Left renal pelvis (tissue), 4 donors: ENCODE measurements around the gene CD4. TPM values are rescaled to one million over a fixed set of nuclear protein-coding genes. Genes with fewer than 3 reads are reported as not detected.

Experiments used
- DNase-seq, 4 donors: peaks; one replicate each; pipeline ENCODE4 v3.0.0-alpha.2; 2013; ENCODE audit warnings: low read depth in 4 of 4, low spot score in 3 of 4
- polyA plus RNA-seq, 4 donors: library from polyadenylated mRNA; unstranded; fragments of 120-200 nt; gene quantifications; one replicate each; pipeline ENCODE4 v1.2.1, GENCODE V29; 2013; ENCODE audit not compliant: insufficient read length in 4 of 4

CD4 gene
- polyA plus RNA-seq, 4 donors, result 18.7 to 31.0 (median 26.5) TPM

- DNase-seq, result peak; percentile 93 to 98 (median 96)
These were observed 25.1 kb upstream of the CD4 start for GRCh38 chr12:6764011-6764828.

- no peak for DNase-seq
These were observed 24.2 kb upstream of the CD4 start for GRCh38 chr12:6765048-6765633.

GRCh38 chr12:6765634-6766581, 23.4 kb upstream of the CD4 start, which contains the start of gene PTMS:
PTMS (plus strand) TSS chr12:6766363; CDS start chr12:6766706, 343 bp downstream.
- peak; percentile 78 to 89 (median 82) for DNase-seq

GRCh38 chr12:6766651-6767349, 22.5 kb upstream of the CD4 start:
- DNase-seq, result peak in 1 of 4 donors; percentile 39

- no peak for DNase-seq
These were observed 21.7 kb upstream of the CD4 start for GRCh38 chr12:6767353-6768319.

- no peak for DNase-seq
These were observed 20.9 kb upstream of the CD4 start for GRCh38 chr12:6768437-6768914.

GRCh38 chr12:6768990-6769389, 20.3 kb upstream of the CD4 start:
- DNase-seq, result no peak

- no peak for DNase-seq
These were observed 19.7 kb upstream of the CD4 start for GRCh38 chr12:6769666-6770065.

GRCh38 chr12:6770094-6770493, 19.2 kb upstream of the CD4 start:
- DNase-seq, result no peak

- DNase-seq, result no peak
These were observed 18.7 kb upstream of the CD4 start for GRCh38 chr12:6770600-6770999.

- DNase-seq, result no peak
These were observed 18.2 kb upstream of the CD4 start for GRCh38 chr12:6771091-6771495.

GRCh38 chr12:6771509-6772330, 17.6 kb upstream of the CD4 start:
- no peak for DNase-seq

- no peak for DNase-seq
These were observed 17.0 kb upstream of the CD4 start, which contains the start of gene LAG3 for GRCh38 chr12:6772331-6772695. LAG3 (plus strand) TSS chr12:6772520; CDS start chr12:6772853, 333 bp downstream.

GRCh38 chr12:6772726-6773589, 16.4 kb upstream of the CD4 start:
- DNase-seq, result no peak

GRCh38 chr12:6773590-6774351, 15.6 kb upstream of the CD4 start:
- no peak for DNase-seq

GRCh38 chr12:6774499-6775062, 14.7 kb upstream of the CD4 start:
- no peak for DNase-seq
